Suppressor macrophage (primary cell): ENCODE results near the gene MGA.
A peak's percentile ranks its signal among the peaks of the same experiment; 100 is the strongest.

Experiments
- DNase-seq, 4 experiments: peaks; one replicate each; pipeline ENCODE4 v3.0.0-alpha.2; 2020 to 2022

Gene MGA

DNA sequence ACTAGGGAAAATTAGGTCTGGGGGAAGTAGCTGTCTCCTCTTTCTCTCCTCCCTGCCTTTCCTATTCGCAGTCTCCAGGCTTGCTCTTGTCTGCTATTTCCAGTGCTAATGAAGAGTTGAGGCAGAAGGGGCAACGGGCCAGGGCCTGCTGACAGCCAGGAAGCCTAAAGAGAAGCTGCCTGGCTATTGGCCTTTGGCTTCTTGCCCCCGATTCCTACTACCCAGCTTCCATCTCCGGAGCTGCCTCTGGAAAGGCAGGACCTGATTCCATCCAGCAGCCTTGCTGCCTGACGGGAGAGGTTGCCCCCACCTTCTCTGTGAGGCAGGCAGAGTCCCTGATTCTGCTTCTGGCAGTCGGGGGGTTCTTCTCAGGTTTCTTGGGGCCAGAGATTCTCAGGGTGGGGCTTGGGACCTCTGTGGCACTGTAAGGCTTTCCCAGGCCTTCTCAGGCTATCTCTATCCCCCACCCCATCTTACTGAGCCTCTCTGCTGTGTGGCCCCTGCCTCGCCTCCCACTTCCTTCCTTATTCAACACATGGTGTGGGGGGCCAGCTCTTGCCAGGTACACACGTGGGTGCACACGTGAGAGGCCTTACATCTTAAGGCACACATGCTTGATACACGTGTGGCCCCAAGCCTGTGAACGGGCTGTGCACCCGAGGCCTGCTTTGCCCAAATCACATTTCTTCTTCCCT lies 149.5 kb downstream of the MGA start:
- DNase-seq: peak in 3 of 4 experiments; percentile 30 to 37 (median 34)

GRCh38 chr15:41810651-41811431 lies 150.6 kb downstream of the MGA start:
- no peak for DNase-seq

GRCh38 chr15:41811432-41812195 lies 151.4 kb downstream of the MGA start:
- peak; percentile 86 to 93 (median 90) for DNase-seq

DNA sequence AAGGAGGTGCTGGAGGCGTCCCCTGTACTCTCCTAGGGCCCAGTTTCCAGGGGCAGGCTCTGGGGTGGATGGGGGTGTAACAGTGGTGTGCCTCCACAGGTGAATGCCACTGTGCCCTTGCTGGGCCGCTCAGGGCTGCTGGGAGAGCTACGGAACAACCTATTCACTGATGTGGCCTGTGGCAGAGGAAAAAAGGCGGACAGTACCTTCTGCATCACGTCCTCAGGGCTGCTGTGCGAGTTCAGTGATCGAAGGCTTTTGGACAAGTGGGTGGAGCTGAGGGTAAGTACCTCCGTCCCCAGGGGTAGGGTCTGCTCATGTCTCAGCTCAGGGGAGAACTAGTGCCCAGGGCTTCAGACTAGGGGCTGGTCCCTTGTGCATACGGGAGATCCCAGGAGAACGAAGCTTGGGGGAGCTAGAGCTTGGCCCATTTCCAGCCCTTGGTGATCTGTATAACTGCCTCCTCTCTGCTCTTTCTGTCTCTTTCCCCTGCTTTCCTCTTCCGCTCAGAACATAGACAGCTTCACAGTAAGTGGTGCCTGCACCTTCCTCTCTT lies 152.7 kb downstream of the MGA start:
- DNase-seq: no peak

GRCh38 chr15:41813426-41813825 lies 153.2 kb downstream of the MGA start:
- no peak for DNase-seq

GRCh38 chr15:41814534-41814933 lies 154.3 kb downstream of the MGA start:
- DNase-seq: no peak

DNA sequence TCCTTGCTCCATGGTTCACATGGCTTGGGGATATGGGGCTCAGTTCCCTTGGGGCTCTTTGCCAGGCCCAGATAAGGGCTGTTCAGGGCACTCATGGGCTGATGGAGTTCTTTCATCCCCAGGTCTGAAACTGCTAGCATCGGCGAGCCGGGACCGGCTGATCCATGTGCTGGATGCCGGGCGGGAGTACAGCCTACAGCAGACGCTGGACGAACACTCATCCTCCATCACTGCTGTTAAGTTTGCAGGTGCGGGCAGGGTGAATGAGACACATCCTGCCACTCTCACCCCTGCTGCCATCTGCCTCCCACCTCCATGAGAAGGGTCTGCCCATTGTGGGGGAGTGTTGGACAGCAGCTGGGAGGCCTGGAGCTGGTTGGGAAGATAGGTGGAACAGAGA lies 156.6 kb downstream of the MGA start:
- no peak for DNase-seq

DNA sequence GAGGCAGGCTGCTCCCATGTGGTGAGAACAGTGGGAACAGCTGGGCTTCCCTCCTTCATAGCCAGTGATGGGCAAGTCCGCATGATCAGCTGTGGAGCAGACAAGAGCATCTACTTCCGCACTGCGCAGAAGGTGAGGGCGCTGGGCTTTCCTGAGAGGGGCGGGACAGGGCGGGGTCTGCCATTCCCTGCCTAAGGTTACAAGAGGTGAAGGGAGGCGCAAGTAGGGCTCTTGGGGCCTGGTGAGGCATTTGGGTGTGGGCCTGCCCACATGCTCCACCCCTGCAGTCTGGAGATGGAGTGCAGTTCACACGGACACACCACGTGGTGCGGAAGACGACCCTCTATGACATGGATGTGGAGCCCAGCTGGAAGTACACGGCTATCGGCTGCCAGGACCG lies 157.1 kb downstream of the MGA start:
- no peak for DNase-seq

GRCh38 chr15:41817781-41818180 lies 157.6 kb downstream of the MGA start:
- no peak for DNase-seq

- no peak for DNase-seq
Measured at GRCh38 chr15:41819455-41820050, 159.3 kb downstream of the MGA start.

DNA sequence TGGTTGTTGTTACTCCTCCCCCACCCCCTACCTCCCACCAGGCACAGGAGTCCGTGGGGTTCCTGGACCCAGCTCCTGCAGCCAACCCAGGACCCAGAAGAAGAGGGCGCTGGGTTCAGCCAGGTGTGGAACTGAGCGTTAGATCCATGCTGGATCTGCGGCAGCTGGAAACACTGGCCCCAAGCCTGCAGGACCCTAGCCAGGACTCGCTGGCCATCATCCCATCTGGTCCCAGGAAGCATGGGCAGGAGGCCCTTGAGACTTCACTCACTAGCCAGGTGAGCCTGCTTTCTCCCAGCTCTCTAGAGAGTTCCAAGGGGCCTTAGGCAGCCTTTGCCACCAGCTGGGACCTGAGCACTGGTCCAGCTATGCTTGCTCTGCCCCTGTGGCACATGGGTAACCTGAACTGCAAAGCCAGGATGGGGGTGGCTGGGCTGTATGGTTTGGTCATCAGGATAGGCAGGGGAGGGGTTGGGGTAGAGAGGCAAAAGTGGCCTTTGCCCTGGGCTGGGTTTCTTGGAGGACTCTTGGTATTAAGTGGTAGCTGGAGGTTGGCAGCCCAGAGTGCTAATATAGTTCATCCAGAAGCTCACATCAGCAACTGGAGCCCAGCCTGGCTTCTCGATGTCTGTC lies 160.7 kb downstream of the MGA start:
- DNase-seq: no peak

GRCh38 chr15:41821831-41822230 lies 161.6 kb downstream of the MGA start:
- DNase-seq: no peak

DNA sequence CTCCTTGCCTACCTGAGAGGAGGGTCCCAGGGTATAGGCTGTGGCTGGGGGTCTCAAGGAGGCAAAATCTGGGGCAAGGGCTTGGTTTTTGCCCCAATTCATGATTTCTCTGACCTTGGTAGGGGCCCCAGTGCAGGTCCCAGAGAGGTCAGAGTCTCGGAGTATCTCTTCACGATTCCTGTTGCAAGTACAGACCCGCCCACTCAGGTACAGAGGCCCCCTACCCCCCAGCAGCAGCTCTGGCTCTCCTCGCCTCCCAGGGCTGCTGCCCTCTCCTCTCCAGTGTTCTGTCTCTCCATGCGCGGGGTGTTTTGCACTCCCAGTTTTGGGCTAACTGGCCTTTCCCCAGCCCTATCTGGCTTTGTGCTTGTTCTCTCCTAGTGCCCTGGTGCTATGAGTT lies 162.3 kb downstream of the MGA start:
- no peak for DNase-seq
